Measurements from ENCODE around the gene NDRG2. TPM values are rescaled to one million over a fixed set of nuclear protein-coding genes. Genes with fewer than 3 reads are reported as not detected.

NDRG2 gene
- 2.7 and 12.0 TPM in 2 replicates for total RNA-seq

DNA sequence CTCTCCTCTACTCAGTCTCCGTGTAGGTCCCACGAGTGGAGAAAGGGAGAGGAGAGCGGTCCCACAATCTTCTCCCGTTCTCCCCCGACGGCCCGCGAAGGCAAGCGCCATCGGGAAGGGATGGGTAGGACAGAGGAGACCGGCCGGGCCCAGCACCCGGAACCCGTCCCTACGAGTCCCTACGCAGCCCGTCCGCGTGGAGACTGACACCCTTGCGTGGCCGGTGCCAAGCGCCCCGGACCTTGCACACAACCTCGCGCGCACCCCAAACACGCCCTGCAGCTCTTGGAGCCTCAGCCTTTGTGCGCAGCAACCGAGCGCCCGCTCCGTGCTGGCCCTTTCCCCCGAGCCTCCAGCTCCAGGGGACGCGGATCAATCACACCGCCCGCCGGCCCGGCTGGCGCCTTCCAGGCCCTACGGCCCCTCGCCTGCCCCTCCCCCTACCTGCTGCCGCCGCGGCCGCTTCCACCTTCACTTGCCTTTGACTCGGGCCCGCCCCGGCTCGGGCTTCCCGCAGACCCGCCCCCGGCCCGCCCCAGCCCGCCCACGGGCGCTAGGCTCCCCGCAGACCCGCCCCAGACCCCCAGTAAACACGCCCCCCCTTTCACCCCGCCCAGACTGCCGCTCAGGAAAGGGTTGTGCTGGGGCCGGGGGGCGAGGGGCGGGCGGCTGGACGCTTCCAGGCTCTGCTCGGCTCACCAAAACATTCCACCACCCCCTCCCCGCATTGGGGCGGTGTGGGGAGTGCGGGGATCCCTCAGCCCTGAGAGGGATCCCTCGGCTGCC lies at the start of gene NDRG2:
NDRG2 (minus strand) TSS at position 477 of the 786 bp plus-strand sequence. CDS start 1,746 bp downstream, outside the sequence.

DNA sequence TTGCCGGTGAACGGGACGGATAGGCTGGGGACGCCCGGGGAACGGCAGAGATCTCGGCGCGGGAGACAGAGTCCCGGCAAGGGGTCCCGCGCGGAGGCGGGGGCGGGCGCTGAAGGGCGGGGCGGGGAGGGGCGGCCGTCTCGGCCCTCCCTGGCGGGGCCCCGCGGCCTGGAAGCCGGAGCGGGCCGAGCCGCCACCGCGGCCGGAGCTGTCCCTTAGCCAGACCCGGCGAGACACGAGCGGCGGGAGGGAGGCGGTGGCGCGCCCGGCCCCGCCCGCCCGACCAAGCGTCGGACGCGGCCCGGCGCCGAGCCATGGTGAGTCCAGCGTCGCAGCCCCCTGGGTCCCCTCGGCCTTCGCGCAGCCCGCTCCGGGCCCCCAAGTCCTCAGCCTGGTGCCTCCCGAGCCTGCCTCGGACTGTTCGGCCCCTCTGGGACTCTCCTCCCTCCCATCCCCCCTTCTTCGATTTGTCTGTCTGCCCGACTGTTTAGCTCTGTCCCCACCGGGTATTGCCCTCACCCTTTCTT lies 45.3 kb upstream of the NDRG2 start, which contains the start of gene ARHGEF40:
ARHGEF40 (plus strand) TSS at position 222 of the 527 bp plus-strand sequence; CDS start at position 315, 93 bp downstream.

GRCh38 chr14:21057803-21058675 lies 33.2 kb upstream of the NDRG2 start, which contains the start of gene RNASE8:
Gene RNASE8, plus strand, starts transcription at chr14:21057822. Its CDS starts 71 bp downstream, at chr14:21057893.

GRCh38 chr14:21041676-21042433 lies 17.0 kb upstream of the NDRG2 start, which contains the start of gene RNASE7:
Gene RNASE7, plus strand, starts transcription at chr14:21042362. Its CDS starts 631 bp downstream, at chr14:21042993.

GRCh38 chr14:21034707-21035106 lies 9.8 kb upstream of the NDRG2 start, which contains the start of gene RNASE13:
Gene RNASE13, minus strand, starts transcription at chr14:21034807. Its CDS starts 519 bp downstream, at chr14:21034288.

GRCh38 chr14:21029917-21030316 lies 5.1 kb upstream of the NDRG2 start, which contains the start of gene TPPP2:
Gene TPPP2, plus strand, starts transcription at chr14:21030217. Its CDS starts 365 bp downstream, at chr14:21030582.

GRCh38 chr14:20998674-20999366 lies 26.0 kb downstream of the NDRG2 start, which contains the start of gene SLC39A2:
Gene SLC39A2, plus strand, starts transcription at chr14:20999293. Its CDS starts 154 bp downstream, at chr14:20999447.

GRCh38 chr14:20989787-20990600 lies 34.9 kb downstream of the NDRG2 start, which contains the start of gene METTL17:
Gene METTL17, plus strand, starts transcription at chr14:20989980. Its CDS starts 23 bp downstream, at chr14:20990003.

Other genes starting within 250 kb of the NDRG2 start
- not detected in 2 replicates for gene RNASE6, start 243.8 kb downstream of the NDRG2 start, total RNA-seq
- 1.7 and 4.1 TPM in 2 replicates for gene RNASE1, start 222.2 kb downstream of the NDRG2 start, total RNA-seq
- gene RNASE3, start 133.7 kb downstream of the NDRG2 start, total RNA-seq, result not detected in 2 replicates
- not detected in 2 replicates for gene RNASE2, start 69.6 kb downstream of the NDRG2 start, total RNA-seq
- 43.2 and 57.8 TPM in 2 replicates for gene METTL17, start 35.1 kb downstream of the NDRG2 start, total RNA-seq
- 0.32 TPM in 1 of 2 replicates, not detected in the other for gene SLC39A2, start 25.8 kb downstream of the NDRG2 start, total RNA-seq
- not detected in 2 replicates for gene TPPP2, start 5.2 kb upstream of the NDRG2 start, total RNA-seq
- gene RNASE13, start 9.7 kb upstream of the NDRG2 start, total RNA-seq, result not detected in 2 replicates
- gene RNASE7, start 17.3 kb upstream of the NDRG2 start, total RNA-seq, result not detected in 2 replicates
- not detected in 2 replicates for gene RNASE8, start 32.8 kb upstream of the NDRG2 start, total RNA-seq
- gene ARHGEF40, start 45.2 kb upstream of the NDRG2 start, total RNA-seq, result 39.9 and 55.2 TPM in 2 replicates
- 6.2 and 19.7 TPM in 2 replicates for gene ZNF219, start 73.6 kb upstream of the NDRG2 start, total RNA-seq
- not detected in 2 replicates for gene TMEM253, start 76.0 kb upstream of the NDRG2 start, total RNA-seq
- gene OR5AU1, start 131.0 kb upstream of the NDRG2 start, total RNA-seq, result not detected in 2 replicates
- gene HNRNPC, start 244.4 kb upstream of the NDRG2 start, total RNA-seq, result 691 and 692 TPM in 2 replicates

All from epithelial cell of alveolus of lung (primary cell).